Activated CD8-positive, alpha-beta memory T cell treated with anti-CD3 and anti-CD28 coated beads, Interleukin-2, amount 50 U/mL, for 4 hours (primary cell): ENCODE data around the gene ZNF783.
"Not testable (repeated sequence)": the region's sequence is repeated elsewhere in the genome, so short reads cannot be mapped to it uniquely, and the experiment has no call there.

Source experiments
- DNase-seq: peaks from one replicate; pipeline ENCODE4 v3.0.0-alpha.2; 2020

Gene ZNF783

GRCh38 chr7:149306854-149307253, 44.9 kb downstream of the ZNF783 start:
- DNase-seq = no peak

- no peak for DNase-seq
These were observed 45.9 kb downstream of the ZNF783 start for GRCh38 chr7:149307775-149308501.

- no peak for DNase-seq
These were observed 48.3 kb downstream of the ZNF783 start for GRCh38 chr7:149310113-149310836.

DNA sequence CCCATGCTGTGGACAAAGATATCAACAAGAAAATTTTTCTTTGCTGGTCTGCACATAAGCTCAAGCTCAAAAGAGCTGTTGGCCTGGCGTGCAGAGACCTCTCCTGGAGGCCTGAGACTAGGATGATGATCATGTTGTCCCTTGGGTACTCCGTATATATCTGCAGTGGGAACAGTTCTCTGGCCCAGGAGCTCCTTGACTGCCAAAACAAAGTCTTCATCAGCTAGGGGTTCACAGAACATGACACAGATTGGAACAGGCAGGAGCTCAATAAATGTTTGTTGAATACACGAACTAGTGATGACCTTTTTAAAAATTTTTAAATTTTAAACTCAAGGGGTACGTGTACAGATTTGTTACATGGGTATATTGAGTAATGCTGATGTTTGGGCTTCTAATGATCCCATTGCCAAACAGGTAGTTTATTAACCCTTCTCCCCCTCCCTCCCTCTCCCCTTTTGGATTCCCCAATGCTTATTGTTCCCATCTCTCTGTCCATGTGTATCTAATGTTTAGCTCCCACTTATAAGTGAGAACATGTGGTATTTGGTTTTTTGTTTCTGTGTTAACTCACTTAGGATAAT, 49.1 kb downstream of the ZNF783 start:
- no peak for DNase-seq

- DNase-seq = no peak
These were observed 52.0 kb downstream of the ZNF783 start for GRCh38 chr7:149313981-149314380.

- DNase-seq = no peak
These were observed 54.6 kb downstream of the ZNF783 start for GRCh38 chr7:149316606-149317005.

DNA sequence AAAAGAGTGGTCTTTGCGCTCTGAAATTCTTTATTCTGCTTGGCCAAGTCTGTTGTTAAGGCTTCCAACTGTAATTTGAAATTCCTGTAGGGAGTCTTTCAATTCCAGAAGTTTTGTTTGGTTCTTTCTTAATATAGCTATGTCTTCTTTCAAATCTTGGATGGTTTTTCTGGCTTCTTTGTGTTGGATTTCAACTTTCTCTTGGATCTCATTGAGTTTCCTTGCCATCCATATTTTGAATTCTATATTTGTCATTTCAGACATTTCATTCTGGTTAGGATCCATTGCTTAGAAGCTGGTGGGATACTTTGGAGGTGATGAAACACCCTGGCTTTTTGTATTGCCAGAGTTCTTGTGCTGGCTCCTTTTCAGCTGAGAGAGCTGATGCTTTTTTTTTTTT, 55.5 kb downstream of the ZNF783 start:
- no peak for DNase-seq

- no peak for DNase-seq
These were observed 56.1 kb downstream of the ZNF783 start for GRCh38 chr7:149317986-149318672.

- no peak for DNase-seq
These were observed 57.4 kb downstream of the ZNF783 start for GRCh38 chr7:149319376-149319775.

DNA sequence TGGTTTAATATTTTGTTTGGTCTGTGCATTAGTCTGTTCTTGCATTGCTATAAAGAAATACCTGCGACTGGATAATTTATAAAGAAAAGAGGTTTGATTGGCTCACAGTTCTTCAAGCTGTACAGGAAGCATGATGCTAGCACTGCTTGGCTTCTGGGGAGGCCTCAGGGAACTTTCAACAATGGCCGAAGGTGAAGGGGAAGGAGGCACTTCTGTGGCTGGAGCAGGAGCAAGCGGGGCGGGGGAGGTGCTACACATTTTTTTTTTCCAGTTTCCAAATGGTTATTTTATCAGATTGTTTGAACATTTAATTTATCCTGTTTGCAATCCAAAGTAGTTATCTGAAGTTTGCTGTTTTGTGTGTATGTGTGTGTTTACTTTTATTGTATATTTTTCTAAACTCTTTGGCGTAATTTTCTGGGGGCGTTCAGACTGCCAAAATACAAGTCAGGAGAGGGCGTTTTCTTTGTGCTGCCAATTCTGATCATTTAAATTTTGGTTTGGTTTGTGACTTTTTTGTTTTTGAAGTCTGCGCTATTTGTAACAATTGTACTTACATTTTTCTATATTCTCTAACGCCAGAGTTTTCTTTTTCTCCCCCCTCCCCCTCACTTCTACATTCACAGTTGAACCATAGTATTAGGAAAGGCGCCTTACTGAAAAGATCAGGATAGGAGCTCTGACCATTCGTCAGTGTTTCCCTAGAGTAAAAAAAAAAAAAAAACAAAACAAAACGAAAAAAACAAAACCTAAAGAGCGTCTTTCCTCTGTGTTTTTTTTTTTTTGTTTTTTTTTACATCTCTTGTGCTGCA, 58.5 kb downstream of the ZNF783 start:
- no peak for DNase-seq

DNA sequence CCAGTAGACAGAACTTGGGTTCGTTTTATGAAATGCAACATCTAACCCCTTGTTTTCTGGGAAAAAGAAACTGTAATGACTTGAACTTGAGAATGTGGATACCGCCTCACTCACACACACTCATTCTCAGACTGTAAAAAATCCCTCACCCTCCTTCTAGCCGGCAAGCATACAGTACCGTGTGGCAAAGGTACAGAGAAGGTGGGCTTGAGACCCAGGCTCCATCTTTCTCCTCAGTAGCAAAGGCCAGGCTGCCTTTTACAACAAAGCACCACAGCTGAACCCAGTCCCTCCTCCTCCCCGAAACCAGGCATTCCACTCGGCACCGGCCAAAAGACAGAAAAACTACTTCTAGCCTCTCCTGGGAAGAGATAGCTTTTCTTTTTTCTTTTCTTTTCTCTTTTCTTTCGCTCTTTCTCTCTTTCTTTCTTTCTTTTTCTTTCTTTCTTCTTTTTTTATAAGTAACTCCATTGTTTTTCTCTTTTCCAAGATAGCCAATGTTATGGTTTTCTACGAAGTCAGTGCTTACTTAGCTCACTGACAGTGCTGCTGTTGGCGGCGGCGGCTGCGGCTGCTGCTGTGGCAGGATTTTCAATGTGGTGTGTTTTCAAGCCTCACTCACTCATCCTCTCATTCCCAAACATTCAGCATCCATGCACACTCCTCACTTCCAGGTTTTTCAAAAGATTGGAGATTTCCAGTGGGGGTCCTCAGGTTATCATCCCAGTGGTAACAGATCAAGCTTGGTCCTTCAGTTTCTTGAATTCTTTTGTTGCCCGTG, 59.3 kb downstream of the ZNF783 start:
- DNase-seq = not testable (repeated sequence)

GRCh38 chr7:149321978-149322541, 60.1 kb downstream of the ZNF783 start:
- no peak for DNase-seq

- no peak for DNase-seq
These were observed 60.7 kb downstream of the ZNF783 start for GRCh38 chr7:149322737-149323136.

- no peak for DNase-seq
These were observed 63.3 kb downstream of the ZNF783 start for GRCh38 chr7:149325248-149325647.

GRCh38 chr7:149329265-149329664, 67.3 kb downstream of the ZNF783 start:
- no peak for DNase-seq

GRCh38 chr7:149329766-149330334, 67.9 kb downstream of the ZNF783 start:
- DNase-seq = no peak

- DNase-seq = no peak
These were observed 69.0 kb downstream of the ZNF783 start for GRCh38 chr7:149330914-149331567.

GRCh38 chr7:149332602-149333320, 70.8 kb downstream of the ZNF783 start:
- not testable (repeated sequence) for DNase-seq

DNA sequence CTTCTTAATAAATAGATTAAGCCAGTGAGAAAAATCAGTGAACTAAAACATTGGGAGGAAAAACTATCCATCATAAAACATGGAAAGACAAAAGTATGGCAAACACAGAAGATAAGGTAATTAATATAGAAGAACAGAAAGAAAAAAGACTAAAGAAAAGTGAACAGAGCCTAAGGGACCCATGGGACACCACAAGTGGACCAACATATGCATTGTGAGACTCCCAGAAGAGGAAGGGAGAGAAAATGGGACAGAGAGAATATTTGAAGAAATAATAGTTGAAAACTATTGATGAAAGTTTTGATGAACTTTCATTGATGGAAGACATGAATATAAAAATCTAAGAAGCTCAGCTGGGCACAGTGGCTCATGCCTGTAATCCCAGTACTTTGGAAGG, 71.3 kb downstream of the ZNF783 start:
- DNase-seq = no peak

GRCh38 chr7:149334219-149334618, 72.2 kb downstream of the ZNF783 start:
- no peak for DNase-seq
